HuH-7 (cell line): Measurements from ENCODE around the gene COX7A2.

ENCODE experiments used
- DNase-seq: peaks from one replicate; pipeline ENCODE4 v3.0.0; 2011; ENCODE audit warnings: low spot score

The COX7A2 gene

GRCh38 chr6:75243333-75244062 is at the start of gene COX7A2:
Gene COX7A2 (minus strand): TSS chr6:75243801. CDS start chr6:75243734, 67 bp downstream.
- peak; percentile 66 for DNase-seq

GRCh38 chr6:75292555-75292954 is 49.0 kb upstream of the COX7A2 start:
- no peak for DNase-seq

- DNase-seq, result no peak
These were observed 48.1 kb upstream of the COX7A2 start for GRCh38 chr6:75291744-75292143.

- no peak for DNase-seq
These were observed 47.7 kb upstream of the COX7A2 start for GRCh38 chr6:75291331-75291730.

GRCh38 chr6:75290136-75290945 is 46.7 kb upstream of the COX7A2 start:
- DNase-seq, result no peak

GRCh38 chr6:75288023-75288422 is 44.4 kb upstream of the COX7A2 start:
- DNase-seq, result no peak

- DNase-seq, result no peak
These were observed 43.8 kb upstream of the COX7A2 start for GRCh38 chr6:75287424-75287823.

- no peak for DNase-seq
These were observed 43.4 kb upstream of the COX7A2 start for GRCh38 chr6:75286955-75287354.

- DNase-seq, result no peak
These were observed 41.7 kb upstream of the COX7A2 start for GRCh38 chr6:75285283-75285639.

GRCh38 chr6:75284632-75285282 is 41.2 kb upstream of the COX7A2 start, which contains the start of gene TMEM30A:
Gene TMEM30A (minus strand): TSS chr6:75284792. CDS start chr6:75284638, 154 bp downstream.
- peak; percentile 85 for DNase-seq

- DNase-seq, result peak; percentile 17
These were observed 40.5 kb upstream of the COX7A2 start for GRCh38 chr6:75283907-75284631.

GRCh38 chr6:75282706-75283105 is 39.1 kb upstream of the COX7A2 start:
- no peak for DNase-seq

- DNase-seq, result no peak
These were observed 38.1 kb upstream of the COX7A2 start for GRCh38 chr6:75281653-75282052.

GRCh38 chr6:75280131-75280855 is 36.7 kb upstream of the COX7A2 start:
- DNase-seq, result no peak

GRCh38 chr6:75279418-75279817 is 35.8 kb upstream of the COX7A2 start:
- DNase-seq, result no peak

GRCh38 chr6:75278474-75279077 is 35.0 kb upstream of the COX7A2 start:
- no peak for DNase-seq

- no peak for DNase-seq
These were observed 31.5 kb upstream of the COX7A2 start for GRCh38 chr6:75275067-75275466.

GRCh38 chr6:75273009-75273408 is 29.4 kb upstream of the COX7A2 start:
- DNase-seq, result no peak

- no peak for DNase-seq
These were observed 28.7 kb upstream of the COX7A2 start for GRCh38 chr6:75272145-75272840.

GRCh38 chr6:75268988-75269354 is 25.4 kb upstream of the COX7A2 start:
- no peak for DNase-seq
